HG02571 (cell line): Measurements from ENCODE around the gene LILRA6.
"Not testable (repeated sequence)": the region's sequence is repeated elsewhere in the genome, so short reads cannot be mapped to it uniquely, and the experiment has no call there.

Source experiments
- ATAC-seq: cut with Tn5 transposase; IDR thresholded peaks from one replicate; pipeline ENCODE4 v1.9.1; 2021; ENCODE audit warnings: mild to moderate bottlenecking, moderate library complexity; ENCODE audit not compliant: unreplicated experiment

Gene LILRA6

DNA sequence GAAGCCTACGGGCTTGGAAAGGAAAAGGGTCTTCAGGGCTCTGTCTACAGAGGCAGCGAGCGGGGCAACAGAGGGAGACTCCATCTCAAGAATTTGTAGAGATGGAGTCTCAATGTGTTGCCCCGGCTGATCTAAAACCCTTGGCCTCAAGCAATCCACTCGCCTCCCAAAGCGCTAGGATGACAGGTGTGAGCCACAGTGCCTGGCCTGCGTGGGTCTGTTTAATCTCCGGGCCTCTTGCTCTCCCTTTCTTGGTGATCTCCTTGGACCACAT lies 33.9 kb downstream of the LILRA6 start:
- ATAC-seq: no peak

DNA sequence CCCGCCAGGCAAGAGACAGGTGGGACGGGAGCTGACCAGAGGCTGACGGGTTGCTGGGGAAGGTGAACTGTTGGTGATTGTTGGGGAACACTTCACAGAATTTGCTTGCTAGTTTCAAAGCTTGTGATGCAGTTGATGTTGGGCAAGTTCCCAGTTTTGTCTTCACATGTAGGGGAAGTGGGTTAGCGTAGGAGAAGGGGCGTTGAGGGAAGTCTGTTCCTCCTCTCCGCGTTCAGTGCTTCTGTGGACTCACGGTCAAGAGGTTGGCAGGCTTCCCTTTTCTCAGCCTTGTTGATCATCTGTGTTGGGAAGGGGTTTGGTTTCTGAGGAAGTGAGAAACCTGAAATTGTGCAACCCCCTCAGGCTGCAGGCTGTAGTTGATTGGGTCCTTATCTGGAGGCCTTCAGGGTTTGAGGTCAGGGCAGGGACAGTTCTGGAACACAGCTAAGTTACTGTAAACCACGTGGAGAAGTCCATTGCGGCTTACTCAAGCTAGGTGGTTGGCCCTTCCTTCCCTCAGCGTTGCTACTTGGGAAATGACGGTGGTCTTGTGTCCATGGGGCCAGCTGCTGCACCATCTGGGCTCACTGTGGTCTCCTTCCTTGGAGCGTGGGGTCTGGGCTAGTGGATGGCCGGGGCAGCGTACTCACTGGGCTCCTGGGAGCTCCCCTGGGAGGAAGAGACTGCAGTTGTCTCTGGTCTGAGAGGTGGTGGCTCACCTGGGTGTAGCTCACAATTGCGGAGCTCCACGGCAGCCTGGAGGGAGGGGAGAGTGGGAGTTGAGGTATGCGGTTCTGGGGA lies 34.4 kb downstream of the LILRA6 start:
- ATAC-seq: no peak

DNA sequence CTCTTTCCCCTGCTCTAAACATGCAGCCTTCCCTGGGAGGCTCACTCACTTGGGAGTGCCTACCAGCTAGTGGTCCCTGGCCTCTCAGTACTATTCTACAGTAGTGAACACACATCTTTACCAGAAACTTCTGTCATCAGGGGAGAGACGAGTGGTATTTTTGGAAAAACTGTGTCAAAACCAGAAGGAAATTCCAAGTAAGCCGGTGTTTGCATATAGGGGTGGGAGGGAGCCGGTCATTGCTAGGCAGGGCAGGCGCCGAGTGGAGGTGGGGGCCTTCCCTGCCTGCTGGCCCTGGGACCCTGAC lies 35.0 kb downstream of the LILRA6 start:
- ATAC-seq: no peak

DNA sequence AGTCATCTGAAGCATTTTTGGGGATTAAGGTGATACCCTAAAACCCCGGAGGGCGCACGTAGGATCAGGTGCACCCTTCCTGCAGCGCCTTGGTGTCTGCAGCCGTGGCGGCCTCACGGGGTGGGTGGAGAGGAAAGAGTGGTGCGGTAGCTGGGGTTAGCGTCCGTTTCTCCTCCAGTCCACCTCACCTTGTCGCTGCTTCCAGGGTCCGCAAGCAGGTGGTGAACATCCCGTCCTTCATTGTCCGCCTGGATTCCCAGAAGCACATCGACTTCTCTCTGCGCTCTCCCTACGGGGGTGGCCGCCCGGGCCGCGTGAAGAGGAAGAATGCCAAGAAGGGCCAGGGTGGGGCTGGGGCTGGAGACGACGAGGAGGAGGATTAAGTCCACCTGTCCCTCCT lies 35.4 kb downstream of the LILRA6 start:
- not testable (repeated sequence) for ATAC-seq

DNA sequence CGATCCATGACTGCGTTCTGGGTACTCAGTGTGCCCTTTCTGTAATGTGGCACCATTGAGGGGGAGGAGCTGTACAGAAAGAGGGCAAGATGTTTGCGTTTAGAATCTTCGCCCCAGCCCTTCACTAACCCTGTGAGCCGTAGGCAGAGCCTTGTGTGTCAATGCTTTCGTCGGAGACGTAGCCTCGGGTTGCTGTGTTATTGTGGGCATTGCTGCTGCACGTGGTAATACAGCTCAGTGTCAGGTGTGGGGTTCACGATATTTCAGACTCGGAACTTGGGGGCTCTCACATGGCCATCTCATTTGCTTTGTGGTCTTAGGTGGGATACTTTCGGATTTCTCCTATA lies 35.8 kb downstream of the LILRA6 start:
- ATAC-seq: no peak

DNA sequence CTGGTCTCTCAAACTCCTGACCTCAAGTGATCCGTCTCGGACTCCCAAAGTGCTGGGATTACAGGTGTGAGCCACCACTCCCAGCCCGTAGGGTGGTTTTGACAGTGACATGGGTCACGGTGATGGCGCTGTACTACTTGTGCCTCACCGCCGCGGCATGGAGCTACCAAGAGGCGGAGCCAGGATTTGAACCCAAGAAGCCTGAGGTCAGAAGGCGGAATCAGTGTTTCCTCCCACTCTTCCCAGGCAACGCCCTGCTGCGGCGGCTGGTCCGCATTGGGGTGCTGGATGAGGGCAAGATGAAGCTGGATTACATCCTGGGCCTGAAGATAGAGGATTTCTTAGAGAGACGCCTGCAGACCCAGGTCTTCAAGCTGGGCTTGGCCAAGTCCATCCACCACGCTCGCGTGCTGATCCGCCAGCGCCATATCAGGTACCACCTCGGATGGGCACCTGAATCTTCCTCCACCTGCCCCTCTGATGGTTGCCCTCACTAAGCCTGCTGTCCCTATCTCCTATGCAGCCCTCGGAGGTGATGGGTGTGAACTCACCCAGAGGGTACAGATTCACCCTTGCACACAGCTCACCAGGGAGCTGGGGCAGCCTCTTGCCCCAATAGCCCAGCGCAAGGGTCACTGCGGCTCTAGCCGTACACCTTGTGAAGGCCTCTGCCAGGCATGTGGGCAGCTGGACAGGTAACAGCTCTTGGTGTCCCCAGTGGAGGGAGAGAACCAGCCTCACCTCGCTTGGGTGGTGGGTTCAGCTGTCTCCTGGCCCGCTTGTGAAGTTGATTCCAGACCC lies 36.4 kb downstream of the LILRA6 start:
- no peak for ATAC-seq

DNA sequence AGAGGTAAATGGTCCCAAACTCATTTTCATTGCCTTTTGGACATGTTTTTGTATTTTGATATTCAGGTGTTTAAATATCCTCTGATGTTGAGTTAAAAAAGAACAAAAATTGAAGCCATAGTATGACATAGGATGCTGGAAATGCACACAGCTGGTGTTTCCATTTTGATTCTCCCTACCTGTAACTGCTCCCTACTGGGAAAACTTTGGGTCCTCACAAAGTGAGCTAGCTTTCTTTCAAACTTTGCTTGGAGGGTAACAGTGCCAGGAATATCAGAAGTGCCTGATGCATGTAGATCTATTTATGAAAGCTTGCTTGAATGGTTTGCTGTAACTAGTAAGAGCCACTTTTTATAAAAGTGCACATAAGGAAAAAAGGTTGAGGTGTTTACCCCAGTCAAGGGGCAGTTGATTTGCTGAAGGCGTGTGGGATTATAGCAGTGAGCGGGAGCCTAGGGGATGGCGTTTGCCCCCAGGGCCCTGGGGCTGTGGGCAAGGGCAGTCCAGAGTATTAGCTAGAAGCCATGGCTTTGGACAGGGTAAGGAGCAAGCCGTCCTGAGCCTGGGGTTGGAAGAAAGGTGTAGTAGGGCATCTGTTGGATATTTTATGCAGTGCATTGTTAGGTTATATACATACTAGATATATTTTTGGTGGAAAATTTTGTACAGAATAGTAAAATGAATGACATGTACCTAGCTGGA lies 37.7 kb downstream of the LILRA6 start:
- no peak for ATAC-seq

DNA sequence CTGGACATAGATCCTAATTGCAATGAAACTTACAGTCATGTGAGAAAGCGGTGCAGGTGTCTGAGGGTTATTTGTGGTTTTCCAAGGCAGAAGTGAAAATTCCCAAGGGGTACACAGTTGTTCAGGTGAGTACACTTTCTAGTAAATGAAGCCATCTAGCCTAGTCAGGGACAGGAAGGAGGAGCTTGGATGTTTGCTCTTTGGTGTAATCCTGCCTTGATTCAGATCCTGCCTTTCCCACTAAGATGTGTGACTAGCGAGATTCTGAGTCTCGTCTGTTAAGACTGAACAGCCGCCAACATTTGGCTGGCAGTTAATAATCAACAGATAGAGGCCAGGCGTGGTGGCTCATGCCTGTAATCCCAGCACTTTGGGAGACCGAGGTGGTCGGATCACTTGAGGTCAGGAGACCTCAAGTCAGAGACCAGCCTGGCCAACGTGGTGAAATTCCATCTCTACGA lies 39.4 kb downstream of the LILRA6 start:
- ATAC-seq: no peak

DNA sequence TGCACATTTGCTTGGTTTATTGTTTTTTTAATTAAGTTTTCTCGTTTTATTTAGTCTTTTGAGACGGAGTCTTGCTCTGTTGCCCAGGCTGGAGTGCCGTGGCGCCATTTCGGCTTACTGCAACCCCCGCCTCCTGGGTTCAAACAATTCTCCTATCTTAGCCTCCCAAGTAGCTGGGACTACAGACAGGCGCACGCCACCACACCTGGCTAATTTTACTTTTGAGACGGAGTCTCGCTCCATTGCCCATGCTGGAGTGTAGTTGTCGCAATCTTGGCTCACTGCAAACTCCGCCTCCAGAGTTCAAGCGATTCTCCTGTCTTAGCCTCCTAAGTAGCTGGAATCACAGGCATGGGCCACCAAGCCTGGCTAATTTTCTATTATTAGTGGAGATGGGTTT lies 40.6 kb downstream of the LILRA6 start:
- ATAC-seq: no peak

DNA sequence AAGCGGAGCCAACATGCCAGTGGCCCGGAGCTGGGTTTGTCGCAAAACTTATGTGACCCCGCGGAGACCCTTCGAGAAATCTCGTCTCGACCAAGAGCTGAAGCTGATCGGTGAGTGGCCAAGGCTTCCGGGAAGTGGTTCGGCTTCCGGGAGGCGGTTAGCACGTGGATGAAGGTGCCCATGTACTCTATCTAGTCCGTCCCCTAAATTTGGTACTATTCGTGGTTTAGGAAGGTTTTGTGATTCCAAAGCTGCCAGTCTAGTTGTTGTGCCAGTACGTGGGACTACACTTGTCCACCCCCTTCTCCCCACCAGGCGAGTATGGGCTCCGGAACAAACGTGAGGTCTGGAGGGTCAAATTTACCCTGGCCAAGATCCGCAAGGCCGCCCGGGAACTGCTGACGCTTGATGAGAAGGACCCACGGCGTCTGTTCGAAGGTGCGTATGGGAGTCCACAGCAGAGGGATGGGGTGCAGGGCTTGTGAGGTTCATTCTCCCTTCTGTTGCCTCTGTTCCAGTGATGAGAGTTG lies 41.4 kb downstream of the LILRA6 start:
- no peak for ATAC-seq

DNA sequence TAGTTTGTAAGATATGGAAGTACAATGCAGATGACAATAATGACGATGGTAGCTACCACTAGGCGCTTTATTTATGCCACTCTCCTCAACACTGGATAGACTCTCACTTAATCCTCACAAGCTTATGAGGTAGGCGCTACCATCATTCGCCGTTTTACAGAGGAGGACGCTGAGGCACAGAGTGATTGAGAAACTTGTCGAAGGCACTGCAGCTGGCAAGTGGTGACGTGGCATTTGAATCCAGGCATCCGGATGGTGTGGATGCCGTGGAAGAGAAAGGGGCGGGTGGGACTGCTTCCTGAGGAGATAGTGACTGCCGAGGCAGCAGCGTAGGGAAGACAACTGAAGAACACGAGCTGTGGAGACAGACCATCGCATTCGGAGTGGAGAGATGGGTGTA lies 43.2 kb downstream of the LILRA6 start:
- no peak for ATAC-seq

DNA sequence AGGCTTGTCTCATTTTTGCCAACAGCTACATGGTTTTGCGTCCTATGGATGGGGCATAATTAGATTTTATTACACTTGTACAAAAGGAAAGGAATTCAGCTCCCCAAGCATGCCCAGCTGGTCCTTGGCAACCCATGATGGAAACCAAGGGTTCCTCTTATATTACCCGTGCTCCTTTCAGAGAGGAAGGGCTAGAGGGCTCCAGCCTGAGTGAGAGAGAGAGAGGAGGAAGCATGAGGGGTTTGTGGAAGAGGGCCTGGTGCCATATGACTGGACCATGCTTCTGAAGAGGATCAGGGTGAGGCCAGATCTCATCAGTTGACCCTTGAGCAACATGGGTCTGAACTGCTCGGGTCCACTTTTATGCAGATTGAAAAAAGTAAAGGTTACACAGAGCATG lies 45.5 kb downstream of the LILRA6 start:
- no peak for ATAC-seq

DNA sequence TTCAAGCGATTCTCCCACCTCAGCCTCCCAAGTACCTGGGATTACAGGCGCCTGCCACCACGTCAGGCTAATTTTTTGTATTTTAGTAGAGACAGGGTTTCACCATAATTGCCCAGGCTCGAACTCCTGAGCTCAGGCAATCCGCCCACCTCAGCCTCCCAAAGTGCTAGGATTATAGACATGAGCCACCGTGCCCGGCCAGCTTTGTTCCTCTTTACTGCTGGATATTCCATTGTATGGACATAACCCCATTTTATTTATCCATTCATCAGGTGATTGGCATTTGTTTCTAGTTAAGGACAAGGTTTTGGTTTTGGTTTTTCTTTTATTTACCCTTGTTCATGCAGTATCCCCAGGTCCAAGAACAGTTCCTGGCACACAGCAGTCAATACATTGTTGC lies 46.1 kb downstream of the LILRA6 start:
- ATAC-seq: no peak

DNA sequence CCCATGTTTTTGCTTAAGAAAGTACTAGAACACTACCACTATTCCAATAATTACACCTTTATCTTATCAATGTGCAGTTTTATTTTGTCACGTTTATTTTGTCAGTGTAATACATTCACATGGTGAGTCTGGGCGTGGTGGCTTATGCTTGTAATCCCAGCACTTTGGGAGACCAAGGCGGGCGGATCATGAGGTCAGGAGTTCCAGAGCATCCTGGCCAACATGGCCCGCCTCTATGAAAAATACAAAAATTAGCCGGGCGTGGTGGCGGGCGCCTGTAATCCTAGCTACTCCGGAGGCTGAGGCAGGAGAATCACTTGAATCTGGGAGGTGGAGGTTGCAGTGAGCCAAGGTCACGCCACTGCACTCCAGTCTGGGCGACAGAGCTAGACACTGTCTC lies 48.1 kb downstream of the LILRA6 start:
- not testable (repeated sequence) for ATAC-seq

DNA sequence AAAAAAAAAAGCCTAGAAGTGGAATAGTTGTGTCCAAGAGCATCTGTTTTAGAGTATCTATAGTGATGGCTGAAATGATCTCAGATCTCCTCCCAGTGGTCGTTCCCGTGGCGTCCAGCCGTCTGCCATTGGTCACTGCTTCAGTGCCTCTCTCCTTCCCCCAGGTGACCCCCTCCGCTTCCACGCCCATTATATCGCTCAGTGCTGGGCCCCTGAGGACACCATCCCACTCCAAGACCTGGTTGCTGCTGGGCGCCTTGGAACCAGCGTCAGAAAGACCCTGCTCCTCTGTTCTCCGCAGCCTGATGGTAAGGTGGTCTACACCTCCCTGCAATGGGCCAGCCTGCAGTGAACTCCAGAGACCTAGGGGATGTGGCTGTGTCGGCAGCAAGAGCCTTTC lies 49.6 kb downstream of the LILRA6 start:
- ATAC-seq: no peak

DNA sequence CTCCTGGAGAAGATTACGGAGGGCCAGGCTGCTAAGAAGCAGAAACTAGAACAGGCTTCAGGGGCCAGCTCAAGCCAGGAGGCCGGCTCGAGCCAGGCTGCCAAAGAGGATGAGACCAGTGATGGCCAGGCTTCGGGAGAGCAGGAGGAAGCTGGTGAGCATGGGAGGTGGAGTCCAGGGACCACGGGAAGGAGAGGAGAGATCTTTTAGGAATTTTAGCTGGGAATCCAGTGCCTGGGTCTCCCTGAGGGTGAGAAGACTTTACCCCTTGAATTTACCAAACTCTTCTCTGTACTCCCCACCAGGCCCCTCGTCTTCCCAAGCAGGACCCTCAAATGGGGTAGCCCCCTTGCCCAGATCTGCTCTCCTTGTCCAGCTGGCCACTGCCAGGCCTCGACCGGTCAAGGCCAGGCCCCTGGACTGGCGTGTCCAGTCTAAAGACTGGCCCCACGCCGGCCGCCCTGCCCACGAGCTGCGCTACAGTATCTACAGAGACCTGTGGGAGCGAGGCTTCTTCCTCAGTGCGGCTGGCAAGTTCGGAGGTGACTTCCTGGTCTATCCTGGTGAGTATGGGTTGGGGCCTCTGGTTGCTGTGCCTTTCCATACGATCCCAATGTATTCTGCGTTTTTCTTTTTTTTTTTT lies 50.7 kb downstream of the LILRA6 start:
- ATAC-seq: no peak

DNA sequence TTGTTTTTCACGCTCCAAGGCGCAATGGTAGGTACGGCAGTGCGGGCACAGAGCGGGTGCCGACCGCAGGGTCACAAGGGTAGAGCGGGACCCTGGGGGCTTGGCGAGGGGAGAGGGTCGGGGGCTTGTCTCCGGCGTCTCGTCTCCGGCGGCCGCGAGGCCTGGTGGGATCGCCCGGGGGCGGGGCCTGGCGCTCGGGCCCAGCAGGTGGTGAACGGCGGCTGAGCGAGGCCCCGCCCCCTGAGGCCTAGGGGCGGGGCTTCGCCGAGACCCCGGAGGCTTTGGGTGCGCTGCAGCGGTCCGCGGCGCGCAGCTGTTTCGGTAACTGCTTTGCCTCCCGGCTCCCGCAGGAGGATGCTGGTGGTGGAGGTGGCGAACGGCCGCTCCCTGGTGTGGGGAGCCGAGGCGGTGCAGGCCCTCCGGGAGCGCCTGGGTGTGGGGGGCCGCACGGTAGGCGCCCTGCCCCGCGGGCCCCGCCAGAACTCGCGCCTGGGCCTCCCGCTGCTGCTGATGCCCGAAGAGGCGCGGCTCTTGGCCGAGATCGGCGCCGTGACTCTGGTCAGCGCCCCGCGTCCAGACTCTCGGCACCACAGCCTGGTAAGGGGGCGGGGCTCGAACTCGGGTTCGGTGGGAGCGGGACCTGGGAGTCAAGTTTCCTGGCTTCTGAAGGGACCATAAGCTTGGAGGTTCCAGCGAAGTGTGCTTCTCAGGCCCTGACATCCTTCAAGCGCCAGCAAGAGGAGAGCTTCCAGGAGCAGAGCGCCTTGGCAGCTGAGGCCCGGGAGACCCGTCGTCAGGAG lies 51.4 kb downstream of the LILRA6 start, which contains the start of gene TSEN34:
TSEN34 (plus strand) TSS at position 298 of the 800 bp plus-strand sequence; CDS start at position 355, 57 bp downstream.
- ATAC-seq: peak; percentile 28

DNA sequence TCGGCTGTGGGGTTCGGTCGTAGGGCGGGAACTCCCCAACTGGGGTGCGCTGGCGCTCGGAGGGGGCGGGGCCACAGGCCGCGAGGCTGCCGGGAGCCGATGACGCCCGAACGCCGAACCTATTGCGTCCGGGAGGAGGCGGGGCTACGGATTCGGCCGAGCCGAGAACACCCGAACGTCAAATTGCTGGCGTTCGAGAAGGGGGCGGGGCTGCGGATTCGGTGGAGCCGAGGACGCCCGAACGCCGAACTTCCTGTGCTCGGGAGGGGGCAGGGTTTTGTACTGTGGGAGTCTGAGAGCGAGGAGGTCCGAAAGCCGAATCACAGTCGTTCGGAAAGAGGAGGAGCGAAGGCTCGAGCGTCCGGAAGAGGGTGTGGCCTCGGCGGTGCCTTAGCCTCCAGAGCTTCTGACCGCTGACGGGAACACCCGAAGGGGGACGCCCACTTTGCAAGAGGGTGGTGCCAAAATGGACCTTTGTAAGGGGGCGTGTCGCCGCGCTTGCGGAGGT lies 52.0 kb downstream of the LILRA6 start:
- ATAC-seq: peak; percentile 41

DNA sequence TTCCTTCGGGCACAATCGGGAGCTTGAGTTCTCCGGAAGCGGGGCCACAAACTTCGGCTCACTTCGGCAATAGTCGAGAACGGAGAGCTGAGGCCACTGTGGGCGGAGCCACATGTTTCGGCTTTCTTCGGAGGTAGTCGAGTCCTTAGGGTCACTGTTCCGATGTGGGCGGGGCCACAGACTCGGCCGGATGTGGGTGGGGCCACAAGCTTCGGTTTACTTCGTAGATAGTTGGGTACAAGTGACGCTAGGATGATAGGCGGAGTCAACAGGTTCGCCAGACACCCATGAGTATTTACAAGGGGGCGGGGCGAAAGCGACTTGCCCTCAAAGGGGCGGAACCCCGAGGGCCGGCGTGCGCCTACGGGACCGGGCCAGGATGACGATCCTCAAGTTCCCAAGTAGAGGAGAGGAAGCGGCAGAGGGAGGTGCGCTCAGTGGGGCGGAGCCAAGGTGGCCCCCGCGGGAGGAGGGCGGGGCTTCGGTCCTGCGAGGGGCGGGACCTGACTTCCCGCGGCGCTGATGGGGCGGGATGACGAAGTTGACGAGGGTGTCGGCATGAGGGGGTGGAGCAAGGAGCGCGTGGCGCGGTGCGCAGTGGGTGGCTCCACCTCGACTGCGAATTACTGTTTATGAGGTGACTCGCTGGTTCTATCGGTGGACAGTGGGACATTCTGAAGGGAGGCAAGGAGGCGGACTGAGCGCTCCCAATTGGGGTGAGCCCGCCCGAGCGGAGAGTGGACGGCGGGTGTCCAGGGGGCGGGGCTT lies 52.7 kb downstream of the LILRA6 start:
- ATAC-seq: peak; percentile 44
